Neural cell (in vitro differentiated cells): Measurements from ENCODE around the gene MRGPRD.

Experiments used
- EP300 ChIP-seq: fragments of 450-650 bp; conservative IDR thresholded peaks from 2 replicates; pipeline ENCODE4 v1.6.1; 2014; ENCODE audit warnings: antibody characterized with exemption, mild to moderate bottlenecking, moderate library complexity; ENCODE audit not compliant: poor library complexity, severe bottlenecking
- EZH2 ChIP-seq: fragments of 200-600, 300-800 bp; shearing (Covaris generic), sonication (generic); IDR thresholded peaks from 2 replicates; pipeline ENCODE4 v1.6.1; 2014; ENCODE audit warnings: antibody characterized with exemption, low read length, borderline replicate concordance, mild to moderate bottlenecking; ENCODE audit not compliant: insufficient read depth, poor library complexity, severe bottlenecking
- POLR2AphosphoS5 ChIP-seq: IDR thresholded peaks from 2 replicates; pipeline ENCODE4 v1.6.1; 2012
- RAD21 ChIP-seq: fragments of 450-650 bp; conservative IDR thresholded peaks from 2 replicates; pipeline ENCODE4 v1.6.1; 2014; ENCODE audit warnings: antibody characterized with exemption, mild to moderate bottlenecking, moderate library complexity
- TF ChIP-seq, protein P1 (sequence below): fragments of 450-650 bp; IDR thresholded peaks from 2 replicates; pipeline ENCODE4 v1.5.1; 2014; ENCODE audit warnings: antibody characterized with exemption, mild to moderate bottlenecking, moderate library complexity; ENCODE audit not compliant: poor library complexity, severe bottlenecking
- TF ChIP-seq, protein P2 (sequence below): IDR thresholded peaks from 2 replicates; pipeline ENCODE4 v1.6.1; 2012; ENCODE audit warnings: borderline replicate concordance

DNA sequence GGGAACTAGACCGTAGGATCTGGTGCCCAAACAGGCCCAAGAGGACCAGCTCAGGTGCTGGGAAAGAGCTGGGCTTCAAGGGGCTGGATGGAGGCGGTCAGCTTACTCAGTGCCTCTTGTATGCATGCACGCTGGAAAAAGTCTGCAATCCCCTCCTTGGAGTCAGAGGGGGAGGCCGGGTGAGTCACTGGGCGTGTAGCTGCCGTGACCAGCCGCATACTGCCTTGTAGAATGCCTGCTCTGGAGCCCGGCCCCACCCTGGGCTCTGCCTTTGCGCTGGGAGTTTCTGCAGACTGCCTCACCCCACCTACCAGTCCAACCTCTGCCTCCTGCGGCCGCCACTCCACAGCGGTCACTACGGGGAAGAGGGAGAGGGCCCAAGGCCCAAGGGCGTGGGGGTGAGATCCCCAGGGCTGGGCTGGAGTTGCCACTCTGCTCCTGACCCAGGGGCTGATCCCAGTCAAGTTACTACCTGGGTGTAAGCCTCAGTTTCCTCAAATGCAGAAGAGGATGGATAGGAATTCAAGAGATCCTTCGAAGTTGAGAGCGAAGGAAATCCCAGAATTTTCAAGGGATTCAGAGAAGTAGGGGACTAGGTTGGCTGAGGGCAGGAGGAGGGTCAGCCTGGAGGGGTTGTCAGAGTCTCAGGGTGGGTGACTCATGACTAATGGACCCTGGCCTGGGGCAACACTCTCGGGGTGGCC lies 28.1 kb upstream of the MRGPRD start:
- TF ChIP-seq, protein P1, sequence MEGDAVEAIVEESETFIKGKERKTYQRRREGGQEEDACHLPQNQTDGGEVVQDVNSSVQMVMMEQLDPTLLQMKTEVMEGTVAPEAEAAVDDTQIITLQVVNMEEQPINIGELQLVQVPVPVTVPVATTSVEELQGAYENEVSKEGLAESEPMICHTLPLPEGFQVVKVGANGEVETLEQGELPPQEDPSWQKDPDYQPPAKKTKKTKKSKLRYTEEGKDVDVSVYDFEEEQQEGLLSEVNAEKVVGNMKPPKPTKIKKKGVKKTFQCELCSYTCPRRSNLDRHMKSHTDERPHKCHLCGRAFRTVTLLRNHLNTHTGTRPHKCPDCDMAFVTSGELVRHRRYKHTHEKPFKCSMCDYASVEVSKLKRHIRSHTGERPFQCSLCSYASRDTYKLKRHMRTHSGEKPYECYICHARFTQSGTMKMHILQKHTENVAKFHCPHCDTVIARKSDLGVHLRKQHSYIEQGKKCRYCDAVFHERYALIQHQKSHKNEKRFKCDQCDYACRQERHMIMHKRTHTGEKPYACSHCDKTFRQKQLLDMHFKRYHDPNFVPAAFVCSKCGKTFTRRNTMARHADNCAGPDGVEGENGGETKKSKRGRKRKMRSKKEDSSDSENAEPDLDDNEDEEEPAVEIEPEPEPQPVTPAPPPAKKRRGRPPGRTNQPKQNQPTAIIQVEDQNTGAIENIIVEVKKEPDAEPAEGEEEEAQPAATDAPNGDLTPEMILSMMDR, result no peak
- no peak for TF ChIP-seq EZH2
- no peak for TF ChIP-seq POLR2AphosphoS5
- no peak for TF ChIP-seq RAD21
- TF ChIP-seq, protein P2, sequence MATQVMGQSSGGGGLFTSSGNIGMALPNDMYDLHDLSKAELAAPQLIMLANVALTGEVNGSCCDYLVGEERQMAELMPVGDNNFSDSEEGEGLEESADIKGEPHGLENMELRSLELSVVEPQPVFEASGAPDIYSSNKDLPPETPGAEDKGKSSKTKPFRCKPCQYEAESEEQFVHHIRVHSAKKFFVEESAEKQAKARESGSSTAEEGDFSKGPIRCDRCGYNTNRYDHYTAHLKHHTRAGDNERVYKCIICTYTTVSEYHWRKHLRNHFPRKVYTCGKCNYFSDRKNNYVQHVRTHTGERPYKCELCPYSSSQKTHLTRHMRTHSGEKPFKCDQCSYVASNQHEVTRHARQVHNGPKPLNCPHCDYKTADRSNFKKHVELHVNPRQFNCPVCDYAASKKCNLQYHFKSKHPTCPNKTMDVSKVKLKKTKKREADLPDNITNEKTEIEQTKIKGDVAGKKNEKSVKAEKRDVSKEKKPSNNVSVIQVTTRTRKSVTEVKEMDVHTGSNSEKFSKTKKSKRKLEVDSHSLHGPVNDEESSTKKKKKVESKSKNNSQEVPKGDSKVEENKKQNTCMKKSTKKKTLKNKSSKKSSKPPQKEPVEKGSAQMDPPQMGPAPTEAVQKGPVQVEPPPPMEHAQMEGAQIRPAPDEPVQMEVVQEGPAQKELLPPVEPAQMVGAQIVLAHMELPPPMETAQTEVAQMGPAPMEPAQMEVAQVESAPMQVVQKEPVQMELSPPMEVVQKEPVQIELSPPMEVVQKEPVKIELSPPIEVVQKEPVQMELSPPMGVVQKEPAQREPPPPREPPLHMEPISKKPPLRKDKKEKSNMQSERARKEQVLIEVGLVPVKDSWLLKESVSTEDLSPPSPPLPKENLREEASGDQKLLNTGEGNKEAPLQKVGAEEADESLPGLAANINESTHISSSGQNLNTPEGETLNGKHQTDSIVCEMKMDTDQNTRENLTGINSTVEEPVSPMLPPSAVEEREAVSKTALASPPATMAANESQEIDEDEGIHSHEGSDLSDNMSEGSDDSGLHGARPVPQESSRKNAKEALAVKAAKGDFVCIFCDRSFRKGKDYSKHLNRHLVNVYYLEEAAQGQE, result no peak
- no peak for TF ChIP-seq EP300
